Lower leg skin (tissue), 4 donors: Measurements from ENCODE around the gene PDE4A. TPM values are rescaled to one million over a fixed set of nuclear protein-coding genes. Genes with fewer than 3 reads are reported as not detected.

Experiments
- DNase-seq, 2 donors: peaks; one replicate each; pipeline ENCODE4 v3.0.0-alpha.2; 2019; ENCODE audit warnings: low spot score in 2 of 2
- H3K4me3 ChIP-seq: fragments of 200-600 bp; sonication (generic); 2 replicates; pipeline ENCODE4 v1.5.1; 2017; ENCODE audit warnings: mild to moderate bottlenecking, low read depth; ENCODE audit not compliant: poor library complexity, severe bottlenecking
- POLR2A ChIP-seq, 2 donors: fragments of 450-650 bp; IDR thresholded peaks; one replicate each; pipeline ENCODE4 v1.6.1; 2016 to 2017; ENCODE audit warnings: antibody characterized with exemption in 2 of 2, mild to moderate bottlenecking in 1 of 2, moderate library complexity in 1 of 2
- WGBS, 2 donors: methylation state at CpG; one replicate each; pipeline ENCODE4 v1.1.5; 2018; 5-methylcytosine and 5-hydroxymethylcytosine counted together
- intact Hi-C: fragments of 100-400 bp; cut with DNase I; formaldehyde crosslinking; loops from one replicate; pipeline ENCODE4 v1.15.0; 2023; ENCODE audit warnings: low total_unique reads
- total RNA-seq, 4 donors: library from RNA; depleted of rRNA; stranded (reverse); fragments of >200 nt; gene quantifications; one replicate each; pipeline ENCODE4 v1.1.0, GENCODE V29; 2016
- TF ChIP-seq, protein P1 (sequence below), 3 donors: fragments of 450-650 bp; IDR thresholded peaks; one replicate each; pipeline ENCODE4 v1.5.1; 2016; ENCODE audit warnings: antibody characterized with exemption in 3 of 3, mild to moderate bottlenecking in 3 of 3, moderate library complexity in 2 of 3

Gene PDE4A
- total RNA-seq, 4 donors from 2014 or later, result 4.1 to 6.8 (median 5.7) TPM

DNA sequence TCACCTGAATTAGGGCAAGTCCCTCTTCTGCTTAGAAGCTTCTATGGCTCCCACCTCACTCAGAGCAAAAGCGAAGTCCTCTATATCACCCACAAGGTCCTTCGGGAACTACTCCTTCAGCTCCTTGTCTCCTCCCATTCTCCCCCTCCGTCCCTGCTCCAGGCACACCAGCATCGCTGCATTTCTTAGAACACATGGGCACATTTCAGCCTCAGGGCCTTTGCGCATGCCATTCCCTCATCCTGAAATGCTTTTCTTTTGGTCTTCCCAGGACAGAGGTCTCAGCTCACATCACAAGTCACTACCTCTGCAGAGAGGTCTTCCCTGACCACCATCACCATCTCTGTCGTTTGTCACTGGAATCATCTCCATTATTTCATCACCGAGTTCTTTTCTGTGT lies 92.9 kb downstream of the PDE4A start:
- intact Hi-C loops, result no loop called here
- 79 to 86% methylated on average over 7 of the region's 7 CpGs for WGBS, 2 donors
- no peak for TF ChIP-seq POLR2A (IDR thresholded peaks at IDR 0.05)
- TF ChIP-seq, protein P1, sequence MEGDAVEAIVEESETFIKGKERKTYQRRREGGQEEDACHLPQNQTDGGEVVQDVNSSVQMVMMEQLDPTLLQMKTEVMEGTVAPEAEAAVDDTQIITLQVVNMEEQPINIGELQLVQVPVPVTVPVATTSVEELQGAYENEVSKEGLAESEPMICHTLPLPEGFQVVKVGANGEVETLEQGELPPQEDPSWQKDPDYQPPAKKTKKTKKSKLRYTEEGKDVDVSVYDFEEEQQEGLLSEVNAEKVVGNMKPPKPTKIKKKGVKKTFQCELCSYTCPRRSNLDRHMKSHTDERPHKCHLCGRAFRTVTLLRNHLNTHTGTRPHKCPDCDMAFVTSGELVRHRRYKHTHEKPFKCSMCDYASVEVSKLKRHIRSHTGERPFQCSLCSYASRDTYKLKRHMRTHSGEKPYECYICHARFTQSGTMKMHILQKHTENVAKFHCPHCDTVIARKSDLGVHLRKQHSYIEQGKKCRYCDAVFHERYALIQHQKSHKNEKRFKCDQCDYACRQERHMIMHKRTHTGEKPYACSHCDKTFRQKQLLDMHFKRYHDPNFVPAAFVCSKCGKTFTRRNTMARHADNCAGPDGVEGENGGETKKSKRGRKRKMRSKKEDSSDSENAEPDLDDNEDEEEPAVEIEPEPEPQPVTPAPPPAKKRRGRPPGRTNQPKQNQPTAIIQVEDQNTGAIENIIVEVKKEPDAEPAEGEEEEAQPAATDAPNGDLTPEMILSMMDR (IDR thresholded peaks at IDR 0.05), result no peak
- H3K4me3 ChIP-seq, result no peak overlapping the region
- DNase-seq, result no peak

DNA sequence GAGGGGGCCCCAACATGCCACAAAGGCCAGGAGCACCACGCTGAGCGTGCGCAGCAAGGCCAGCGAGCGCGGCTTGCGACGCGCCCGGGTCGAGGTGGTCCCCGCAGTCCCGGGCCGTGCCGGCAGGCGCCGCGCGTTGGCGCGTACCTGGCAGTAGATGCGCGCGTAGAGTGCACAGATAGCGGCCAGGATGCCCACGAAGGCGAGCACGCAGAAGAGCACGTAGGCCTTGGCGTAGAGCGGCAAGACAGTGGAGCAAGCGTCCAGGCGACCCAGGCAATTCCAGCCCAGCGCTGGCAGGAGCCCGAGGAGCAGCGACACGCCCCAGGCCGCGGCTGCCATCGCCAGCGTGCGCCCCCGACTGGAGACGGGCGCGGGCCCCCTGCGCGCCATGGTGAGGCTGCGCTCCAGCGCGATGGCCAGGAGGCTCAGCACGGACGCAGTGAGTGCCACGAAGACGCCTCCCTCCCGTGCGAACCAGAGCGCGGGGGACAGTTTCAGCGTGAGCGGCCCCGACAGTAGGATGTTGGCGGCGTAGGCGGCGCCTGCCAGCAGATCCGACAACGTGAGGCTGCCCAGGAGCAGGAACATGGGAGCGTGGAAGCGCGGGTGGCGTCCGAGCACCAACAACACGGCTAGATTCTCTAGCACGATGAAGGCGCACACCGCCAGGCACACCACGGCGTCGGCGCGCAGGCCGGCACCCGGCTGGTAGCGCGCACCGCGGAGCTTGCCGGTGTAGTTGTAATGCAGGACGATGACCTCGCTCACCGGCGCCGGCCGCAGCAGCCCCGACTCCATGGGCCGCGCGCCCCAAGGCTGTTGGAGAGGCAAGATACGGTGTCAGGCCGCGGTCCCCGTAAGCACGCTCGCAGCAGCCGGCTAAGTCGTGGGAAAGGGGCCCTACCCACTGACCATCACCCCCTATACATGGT lies 94.1 kb downstream of the PDE4A start:
- 64 to 65% methylated on average over 38 to 53 of the region's 107 CpGs for WGBS, 2 donors
- DNase-seq, result no peak
- no peak overlapping the region for H3K4me3 ChIP-seq
- TF ChIP-seq, protein P1 (IDR thresholded peaks at IDR 0.05), result no peak
- TF ChIP-seq POLR2A (IDR thresholded peaks at IDR 0.05), result no peak
- intact Hi-C loops, result no loop called here

DNA sequence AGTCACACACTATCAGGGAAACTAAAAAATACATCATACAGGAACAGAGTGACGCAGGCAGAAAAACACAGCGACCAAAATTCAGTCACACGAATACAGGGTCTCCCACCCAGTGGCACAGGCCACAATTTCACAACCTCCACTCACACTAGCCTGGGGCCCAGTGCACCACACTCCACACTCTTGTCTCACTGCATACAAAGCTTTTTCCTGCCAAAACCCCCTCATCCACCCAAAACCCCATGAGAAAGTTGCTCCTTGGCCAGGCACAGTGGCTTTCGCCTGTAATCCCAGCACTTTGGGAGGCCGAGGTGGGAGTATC lies 95.7 kb downstream of the PDE4A start:
- intact Hi-C loops, result no loop called here
- DNase-seq, result no peak
- TF ChIP-seq, protein P1 (IDR thresholded peaks at IDR 0.05), result no peak
- TF ChIP-seq POLR2A (IDR thresholded peaks at IDR 0.05), result no peak
- 53 to 67% methylated on average over 5 of the region's 5 CpGs for WGBS, 2 donors
- H3K4me3 ChIP-seq, result no peak overlapping the region

DNA sequence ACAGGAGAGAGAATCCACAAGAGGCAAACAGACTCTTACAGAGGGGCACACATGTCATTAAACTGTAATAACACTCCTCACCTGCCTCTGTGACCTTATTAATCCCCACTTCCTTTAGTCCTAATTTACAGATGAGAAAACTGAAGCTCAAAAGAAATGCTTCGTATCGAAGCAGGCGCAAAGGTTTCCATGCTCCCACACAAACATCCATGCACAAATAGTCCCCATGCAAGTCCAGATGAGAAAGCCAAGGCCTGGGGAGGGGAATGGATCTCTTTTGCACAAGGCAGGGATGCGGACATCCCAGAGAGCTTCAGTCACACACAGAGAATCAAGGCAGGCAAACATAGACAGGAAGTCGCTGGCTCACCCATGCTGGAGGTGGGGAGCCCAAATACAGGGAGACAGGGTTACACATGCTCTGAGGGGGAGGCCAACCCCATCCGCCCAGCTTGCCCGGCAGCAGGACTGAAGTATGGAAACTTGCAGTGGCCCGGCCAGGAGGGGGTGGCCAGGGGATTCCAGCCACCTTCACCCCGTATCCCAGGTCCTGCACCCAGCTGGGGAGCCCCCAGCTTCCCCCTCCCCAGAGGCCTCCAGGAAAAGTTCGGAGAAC lies 96.4 kb downstream of the PDE4A start:
- intact Hi-C loops, result no loop called here
- TF ChIP-seq, protein P1 (IDR thresholded peaks at IDR 0.05), result no peak
- no peak for TF ChIP-seq POLR2A (IDR thresholded peaks at IDR 0.05)
- H3K4me3 ChIP-seq, result peak overlapping the region; percentile 35
- DNase-seq, result no peak
- WGBS, 2 donors, result 30 to 34% methylated on average over 7 to 10 of the region's 10 CpGs

DNA sequence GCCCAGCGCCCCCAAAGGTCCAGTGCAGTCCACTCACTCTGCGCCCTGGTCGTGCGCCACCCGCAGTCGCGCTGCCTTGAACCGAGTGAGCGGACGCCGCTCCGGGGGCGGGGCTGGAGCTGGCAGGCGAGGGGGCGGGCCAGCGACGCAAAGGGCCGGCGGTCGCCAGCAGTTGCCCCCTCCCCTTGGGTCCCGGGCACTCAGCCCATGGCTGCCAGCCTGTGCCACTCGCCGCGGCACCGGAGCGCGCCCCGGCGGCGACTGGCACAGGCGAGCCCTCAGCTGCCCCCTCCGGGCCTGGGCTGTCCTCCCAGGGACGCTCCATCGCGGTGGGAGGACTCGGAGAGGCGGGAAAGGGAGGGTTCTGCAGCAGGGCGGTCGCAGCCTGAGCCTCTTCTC lies 97.0 kb downstream of the PDE4A start, which contains the start of gene S1PR5:
TSS of gene S1PR5 (minus strand) at position 87 of the 399 bp plus-strand sequence. CDS start 2,436 bp downstream, outside the sequence.
- 0 to 1% methylated on average over 1 to 37 of the region's 39 CpGs for WGBS, 2 donors
- peak within 1 kb of the TSS; percentile 35 for H3K4me3 ChIP-seq
- TF ChIP-seq, protein P1 (IDR thresholded peaks at IDR 0.05), result no peak
- no peak for TF ChIP-seq POLR2A (IDR thresholded peaks at IDR 0.05)
- DNase-seq, result no peak
- intact Hi-C loops, result no loop called here
